Activated naive CD8-positive, alpha-beta T cell treated with anti-CD3 and anti-CD28 coated beads, Interleukin-2, amount 50 U/mL, for 16 hours (primary cell): ENCODE data around the gene RAB34.

ENCODE experiments used
- DNase-seq: peaks from one replicate; pipeline ENCODE4 v3.0.0-alpha.2; 2020; ENCODE audit warnings: low read depth, low spot score

The RAB34 gene

GRCh38 chr17:28717578-28718332 lies at the start of gene RAB34:
TSS of gene RAB34 (minus strand) at chr17:28717868. CDS start at chr17:28717266, 602 bp downstream.
- DNase-seq: no peak

- DNase-seq: no peak
These were observed 47.4 kb upstream of the RAB34 start for GRCh38 chr17:28765038-28765437.

GRCh38 chr17:28763804-28764266 lies 46.2 kb upstream of the RAB34 start:
- DNase-seq: peak; percentile 47

GRCh38 chr17:28763137-28763799 lies 45.6 kb upstream of the RAB34 start:
- no peak for DNase-seq

- no peak for DNase-seq
These were observed 43.2 kb upstream of the RAB34 start for GRCh38 chr17:28760601-28761562.

GRCh38 chr17:28759256-28759865 lies 41.7 kb upstream of the RAB34 start:
- no peak for DNase-seq

- no peak for DNase-seq
These were observed 40.9 kb upstream of the RAB34 start for GRCh38 chr17:28758411-28759121.

- no peak for DNase-seq
These were observed 38.6 kb upstream of the RAB34 start for GRCh38 chr17:28756049-28756804.

- DNase-seq: no peak
These were observed 37.8 kb upstream of the RAB34 start for GRCh38 chr17:28755486-28755885.

GRCh38 chr17:28751600-28752366 lies 34.1 kb upstream of the RAB34 start:
- DNase-seq: no peak

GRCh38 chr17:28750178-28751047 lies 32.7 kb upstream of the RAB34 start:
- peak; percentile 77 for DNase-seq

- no peak for DNase-seq
These were observed 32.0 kb upstream of the RAB34 start for GRCh38 chr17:28749516-28750177.

GRCh38 chr17:28748852-28749515 lies 31.3 kb upstream of the RAB34 start:
- DNase-seq: no peak

- no peak for DNase-seq
These were observed 30.4 kb upstream of the RAB34 start for GRCh38 chr17:28747801-28748750.

GRCh38 chr17:28747051-28747691 lies 29.5 kb upstream of the RAB34 start:
- no peak for DNase-seq
